SH-SY5Y (cell line): ENCODE measurements around the gene LGR5.

Experiments used
- GATA2 ChIP-seq: IDR thresholded peaks from 2 replicates; pipeline ENCODE4 v1.6.1; 2011; ENCODE audit warnings: mild to moderate bottlenecking, low read depth, low read length
- GATA3 ChIP-seq: IDR thresholded peaks from 2 replicates; pipeline ENCODE4 v1.6.1; 2011; ENCODE audit warnings: low read depth, mild to moderate bottlenecking, low read length, moderate library complexity

- no peak for TF ChIP-seq GATA3
- peak; percentile 86 for TF ChIP-seq GATA2
Observed at GRCh38 chr12:71440763-71441748, 1.5 kb downstream of the LGR5 start.
